ENCODE data around the gene KIF16B. TPM values are rescaled to one million over a fixed set of nuclear protein-coding genes. Genes with fewer than 3 reads are reported as not detected.

Gene KIF16B
- total and polyA plus RNA-seq, 10 of the 15 experiments (the other 5 are each of a cell fraction or from before 2014, with no cell fraction given) = 0.21 to 5.2 (median 3.0) TPM

DNA sequence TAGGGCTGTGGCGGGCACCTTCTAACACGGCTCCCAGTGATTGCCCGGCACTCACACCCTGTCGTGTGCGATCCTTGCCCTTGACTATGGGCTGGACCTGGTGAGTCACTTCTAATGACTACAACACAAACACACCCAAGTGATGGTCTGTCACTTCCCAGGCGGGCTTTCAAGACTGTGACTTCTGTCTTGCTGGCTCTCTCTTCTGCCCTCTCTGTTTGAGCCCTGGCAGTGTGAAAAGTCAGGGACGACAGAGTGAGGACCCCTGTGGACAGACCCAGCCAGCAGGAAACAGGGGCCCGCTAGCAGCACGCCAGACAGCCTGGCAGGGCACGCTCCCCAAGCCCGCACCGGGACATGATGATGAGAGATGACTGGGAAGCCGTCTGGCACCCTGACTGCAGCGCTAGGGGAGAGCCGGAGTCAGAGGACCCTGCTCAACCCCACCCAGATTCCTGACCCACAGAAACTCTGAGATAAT is 43.0 kb downstream of the KIF16B start (continued):
- TF ChIP-seq, protein P1, sequence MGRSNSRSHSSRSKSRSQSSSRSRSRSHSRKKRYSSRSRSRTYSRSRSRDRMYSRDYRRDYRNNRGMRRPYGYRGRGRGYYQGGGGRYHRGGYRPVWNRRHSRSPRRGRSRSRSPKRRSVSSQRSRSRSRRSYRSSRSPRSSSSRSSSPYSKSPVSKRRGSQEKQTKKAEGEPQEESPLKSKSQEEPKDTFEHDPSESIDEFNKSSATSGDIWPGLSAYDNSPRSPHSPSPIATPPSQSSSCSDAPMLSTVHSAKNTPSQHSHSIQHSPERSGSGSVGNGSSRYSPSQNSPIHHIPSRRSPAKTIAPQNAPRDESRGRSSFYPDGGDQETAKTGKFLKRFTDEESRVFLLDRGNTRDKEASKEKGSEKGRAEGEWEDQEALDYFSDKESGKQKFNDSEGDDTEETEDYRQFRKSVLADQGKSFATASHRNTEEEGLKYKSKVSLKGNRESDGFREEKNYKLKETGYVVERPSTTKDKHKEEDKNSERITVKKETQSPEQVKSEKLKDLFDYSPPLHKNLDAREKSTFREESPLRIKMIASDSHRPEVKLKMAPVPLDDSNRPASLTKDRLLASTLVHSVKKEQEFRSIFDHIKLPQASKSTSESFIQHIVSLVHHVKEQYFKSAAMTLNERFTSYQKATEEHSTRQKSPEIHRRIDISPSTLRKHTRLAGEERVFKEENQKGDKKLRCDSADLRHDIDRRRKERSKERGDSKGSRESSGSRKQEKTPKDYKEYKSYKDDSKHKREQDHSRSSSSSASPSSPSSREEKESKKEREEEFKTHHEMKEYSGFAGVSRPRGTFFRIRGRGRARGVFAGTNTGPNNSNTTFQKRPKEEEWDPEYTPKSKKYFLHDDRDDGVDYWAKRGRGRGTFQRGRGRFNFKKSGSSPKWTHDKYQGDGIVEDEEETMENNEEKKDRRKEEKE (IDR thresholded peaks at IDR 0.05) = no peak
- TF ChIP-seq BMI1 (IDR thresholded peaks at IDR 0.05; ENCODE audit: borderline replicate concordance) = no peak

DNA sequence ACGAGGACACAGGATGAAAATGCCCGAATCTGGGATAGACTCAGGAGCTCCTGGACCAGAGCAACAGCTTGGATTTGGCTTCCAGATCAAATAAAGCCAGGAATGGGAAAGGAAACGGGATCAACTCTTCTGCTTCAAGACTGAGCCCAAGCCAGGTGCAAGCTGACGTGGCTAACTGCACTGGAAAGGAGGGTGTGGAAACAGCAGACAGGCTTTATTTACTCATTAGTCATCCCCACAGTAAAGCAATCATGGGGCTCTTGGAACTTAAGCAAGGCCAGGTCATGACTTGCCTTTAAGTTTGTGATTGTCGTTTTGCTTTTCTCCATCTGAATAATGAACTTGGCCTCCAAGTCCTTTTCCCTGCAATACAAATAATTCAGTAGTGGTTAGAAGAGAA is 45.2 kb downstream of the KIF16B start:
- no peak for ATAC-seq
- no peak for DNase-seq (ENCODE audit: low read depth, low spot score)
- Histone ChIP-seq H3K27ac (ENCODE audit: control insufficient read depth, insufficient read depth) (no peak overlapping the region), H2AFZ (ENCODE audit: control insufficient read depth, low read depth, low read length) (no peak overlapping the region), H3K9ac (ENCODE audit: control insufficient read depth, insufficient read depth, low read length) (no peak overlapping the region), H3K4me1 (ENCODE audit: control insufficient read depth, insufficient read depth, low read length) (no peaks in the 10 kb centered on the region), H3K79me2 (ENCODE audit: control insufficient read depth, insufficient read depth, low read length) (no peaks in the 10 kb centered on the region), H3K36me3 (ENCODE audit: control insufficient read depth in 2 of 2, insufficient read depth in 2 of 2, low read length in 1 of 2) (no peaks in the 10 kb centered on the region; a peak in 1 of 4 replicates), H3K4me2 (ENCODE audit: control insufficient read depth, insufficient read depth) (no peak overlapping the region), H3K27me3 (replicated peaks in 1 of 2; ENCODE audit: control insufficient read depth in 2 of 2, insufficient read depth in 2 of 2, low read length in 1 of 2) (no peaks in the 10 kb centered on the region), H4K20me1 (ENCODE audit: control insufficient read depth, insufficient read depth) (no peaks in the 10 kb centered on the region), H3K9me3 (replicated peaks; ENCODE audit: control insufficient read depth, insufficient read depth, low read length) (no peaks in the 10 kb centered on the region), H3K4me3 (no peak overlapping the region)
- ChIA-PET POLR2A (no interaction called here), RAD21 (ENCODE audit: unreplicated experiment) (no interaction called here), CTCF (no interaction called here), SMC1A (ENCODE audit: uncharacterized antibody, unreplicated experiment) (no interaction called here)
- no peak for TF ChIP-seq ZNF217 (IDR thresholded peaks at IDR 0.05)
- no peak for TF ChIP-seq NR2C1 (IDR thresholded peaks at IDR 0.05)
- no peak for FAIRE-seq
- intact Hi-C loops (cut with micrococcal nuclease; ENCODE audit: unreplicated experiment) (no loop called here), in situ Hi-C loops (cut with MboI) (no loop called here)
- no TSS peak for BruUV-seq (replicated peaks)
- WGBS (ENCODE audit: insufficient coverage, insufficient replicate concordance, low lambda C conversion rate, missing lambda C conversion rate) = 6% methylated on average over 5 of the region's 5 CpGs

Data from GM12878 (cell line).